NT2/D1 (cell line): Measurements from ENCODE around the gene CDC42EP5.

Experiments
- YY1 ChIP-seq: IDR thresholded peaks from 2 replicates; pipeline ENCODE4 v1.6.1; 2011; ENCODE audit not compliant: insufficient read length, insufficient read depth
- ZNF274 ChIP-seq: IDR thresholded peaks from 2 replicates; pipeline ENCODE4 v1.6.1; 2011; ENCODE audit warnings: mild to moderate bottlenecking, low read depth, low read length

DNA sequence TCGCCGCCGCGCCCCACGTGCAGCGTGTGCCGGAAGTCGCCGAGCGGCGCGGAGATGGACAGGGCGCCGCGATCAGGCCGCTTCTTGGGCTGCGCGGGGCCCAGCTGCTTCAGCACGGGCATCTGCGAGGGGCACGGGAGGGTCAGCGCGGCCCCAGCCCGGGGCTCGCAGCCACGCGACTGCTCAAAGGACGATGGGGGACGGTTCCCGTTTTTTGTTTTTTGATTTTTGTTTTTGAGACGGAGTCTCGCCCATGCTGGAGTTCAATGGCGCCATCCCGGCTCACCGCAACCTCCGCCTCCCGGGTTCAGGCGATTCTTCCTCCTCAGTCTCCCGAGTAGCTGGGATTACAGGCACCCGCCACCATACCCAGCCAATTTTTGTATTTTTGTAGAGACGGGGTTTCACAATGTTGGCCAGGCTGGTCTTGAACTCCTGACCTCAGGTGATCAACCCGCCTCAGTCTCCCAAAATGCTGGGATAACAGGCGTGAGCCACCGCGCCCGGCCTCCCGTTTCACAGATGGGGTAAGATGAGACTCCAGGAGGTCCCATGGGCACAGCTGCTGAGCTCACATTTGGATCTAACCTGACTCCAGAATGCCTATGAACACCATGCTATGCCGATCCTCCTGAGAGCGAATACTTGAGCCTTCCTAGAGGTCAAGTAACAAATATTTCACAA is 7.5 kb downstream of the CDC42EP5 start:
- no peak for TF ChIP-seq YY1
- no peak for TF ChIP-seq ZNF274
